ENCODE results near the gene DISC1.
"Not testable (repeated sequence)": the region's sequence is repeated elsewhere in the genome, so short reads cannot be mapped to it uniquely, and the experiment has no call there.

Gene DISC1

GRCh38 chr1:231872461-231872910 lies 245.9 kb downstream of the DISC1 start:
- no peak for DNase-seq

- DNase-seq = no peak
Observed at GRCh38 chr1:231878737-231879136, 252.1 kb downstream of the DISC1 start.

DNA sequence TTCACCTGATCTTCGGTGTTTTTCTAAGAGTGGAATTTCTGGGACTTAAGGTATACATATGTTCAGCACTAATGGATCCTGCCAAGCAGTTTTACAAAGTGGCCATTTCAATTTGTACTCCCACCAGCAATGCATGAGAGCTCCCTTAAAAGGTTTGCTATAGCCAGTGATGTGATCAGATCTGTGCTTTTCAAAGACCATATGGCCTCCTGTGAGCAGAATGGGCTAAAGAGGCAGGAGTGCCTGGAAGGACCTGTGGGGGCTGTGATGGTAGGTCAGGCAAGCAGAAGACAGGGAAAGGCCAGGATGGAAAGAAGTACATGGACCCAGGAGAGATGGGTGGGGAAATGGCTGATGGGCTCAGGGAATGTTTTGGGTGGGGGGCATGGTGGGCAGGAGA lies 252.7 kb downstream of the DISC1 start:
- no peak for DNase-seq

GRCh38 chr1:231882333-231882732 lies 255.7 kb downstream of the DISC1 start:
- no peak for DNase-seq

GRCh38 chr1:231882790-231883189 lies 256.2 kb downstream of the DISC1 start:
- DNase-seq = no peak

DNA sequence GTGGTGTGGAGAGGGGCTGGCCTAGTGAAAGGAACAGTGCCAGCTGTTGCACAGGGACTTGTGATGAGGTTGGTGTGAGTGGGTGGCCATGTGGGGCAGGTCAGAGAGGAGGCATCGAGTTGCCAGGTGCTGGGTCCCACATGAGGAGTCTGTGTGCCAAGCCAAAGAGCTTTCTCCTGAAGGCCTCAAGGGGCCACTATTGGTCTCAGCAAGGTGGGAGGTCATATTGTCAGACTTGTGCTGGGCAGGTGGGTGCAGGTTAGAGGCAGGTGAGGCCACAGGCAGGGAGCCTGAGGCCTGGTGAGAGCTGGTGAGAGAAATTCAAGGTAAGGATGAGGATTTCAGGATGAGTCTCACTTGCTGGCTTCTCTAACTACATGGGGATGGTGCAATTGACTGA lies 256.8 kb downstream of the DISC1 start:
- no peak for DNase-seq

- DNase-seq = no peak
Observed at GRCh38 chr1:231885209-231885854, 258.7 kb downstream of the DISC1 start.

DNA sequence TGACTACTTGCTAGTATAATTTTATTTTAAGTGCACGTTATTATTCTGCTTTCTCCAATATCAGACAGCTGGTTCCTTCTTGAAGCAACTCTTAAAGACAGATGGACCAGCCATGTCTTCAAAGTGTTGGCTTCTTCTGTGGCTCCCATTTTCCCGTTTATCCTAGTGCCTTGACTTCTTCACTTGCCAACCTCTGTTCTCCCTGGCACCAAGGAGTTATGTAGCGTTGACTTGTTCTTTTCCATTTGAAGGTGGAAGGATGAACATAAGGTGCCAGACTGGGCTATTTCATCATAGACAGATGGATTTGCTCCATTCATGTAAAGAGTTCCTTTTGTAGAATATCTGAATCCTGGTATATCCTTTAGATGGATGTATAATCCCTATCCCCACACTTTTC lies 260.6 kb downstream of the DISC1 start:
- DNase-seq = no peak

GRCh38 chr1:231887866-231888265 lies 261.3 kb downstream of the DISC1 start:
- no peak for DNase-seq

GRCh38 chr1:231890791-231891190 lies 264.2 kb downstream of the DISC1 start:
- DNase-seq = no peak

DNA sequence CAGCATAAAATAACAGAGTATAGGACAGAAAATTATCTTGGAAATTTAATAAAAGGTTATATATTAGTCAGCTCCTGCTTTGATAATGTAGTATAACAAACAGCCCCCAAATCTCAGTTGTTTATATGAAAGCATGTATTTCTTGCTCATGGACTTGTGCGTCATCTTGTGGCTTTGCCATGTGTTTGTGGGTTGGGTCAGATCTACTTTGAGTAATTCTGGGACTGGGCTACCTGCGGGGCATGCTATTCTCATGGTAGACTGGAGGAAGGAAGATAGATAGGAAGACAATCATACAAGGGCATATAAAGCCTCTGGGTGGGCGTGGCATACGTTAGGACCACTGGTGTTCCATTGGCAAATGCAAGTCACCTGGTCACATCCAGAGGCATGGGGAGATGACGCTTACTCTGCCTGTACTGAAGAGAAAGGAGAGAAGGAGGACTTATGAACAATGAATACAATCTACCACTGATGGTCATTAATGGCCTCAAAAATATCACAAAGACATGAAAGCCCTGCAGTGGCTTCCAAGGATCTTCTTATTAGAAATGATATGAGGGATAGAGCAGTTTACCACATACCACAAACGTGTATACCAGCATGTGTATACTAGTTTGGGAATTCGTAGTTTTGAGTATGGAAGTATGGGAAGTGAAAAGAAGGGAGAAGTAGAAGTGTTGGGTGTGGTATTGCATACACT lies 267.0 kb downstream of the DISC1 start:
- DNase-seq = no peak

DNA sequence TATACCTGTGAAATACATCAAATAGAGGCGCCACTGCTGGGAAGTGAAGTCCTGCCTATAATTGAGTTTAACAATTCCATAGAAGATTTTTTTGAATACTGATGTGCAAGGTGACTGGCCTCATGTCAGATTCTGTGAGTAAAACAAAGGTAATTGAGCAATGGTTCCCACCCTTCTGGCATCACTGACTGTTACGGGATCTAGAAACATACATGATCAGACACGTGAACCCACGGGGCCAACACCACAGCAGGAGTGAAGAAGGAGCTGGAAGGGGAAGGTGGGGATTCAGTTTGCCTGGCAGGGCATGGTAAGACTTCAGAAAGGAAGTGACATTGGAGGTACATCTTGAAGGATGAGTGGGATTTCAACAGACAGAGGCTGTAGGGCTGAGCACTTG lies 270.2 kb downstream of the DISC1 start:
- DNase-seq = no peak

DNA sequence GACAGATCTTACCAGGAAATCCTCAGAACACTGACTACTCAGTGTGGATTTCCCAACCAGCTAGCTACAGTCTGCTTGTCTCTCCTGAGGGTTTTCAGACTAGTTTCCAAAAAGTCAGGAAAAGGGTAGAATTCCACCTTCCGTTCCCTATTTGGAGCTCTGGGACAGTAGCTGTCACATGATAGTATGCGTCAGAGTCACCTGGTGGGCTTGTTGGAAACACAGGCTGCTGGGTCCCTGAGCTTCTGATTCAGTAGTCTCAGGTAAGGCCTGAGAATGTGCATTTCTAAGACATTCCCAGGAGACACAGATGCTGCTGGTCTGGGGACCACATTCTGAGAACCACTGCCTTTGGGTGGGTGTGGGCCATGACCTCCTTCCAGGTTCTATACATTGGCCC lies 272.5 kb downstream of the DISC1 start:
- DNase-seq = no peak

- DNase-seq = no peak
Observed at GRCh38 chr1:231899713-231900435, 273.3 kb downstream of the DISC1 start.

- DNase-seq = no peak
Observed at GRCh38 chr1:231903586-231904081, 277.0 kb downstream of the DISC1 start.

GRCh38 chr1:231907310-231907709 lies 280.7 kb downstream of the DISC1 start:
- DNase-seq = not testable (repeated sequence)

DNA sequence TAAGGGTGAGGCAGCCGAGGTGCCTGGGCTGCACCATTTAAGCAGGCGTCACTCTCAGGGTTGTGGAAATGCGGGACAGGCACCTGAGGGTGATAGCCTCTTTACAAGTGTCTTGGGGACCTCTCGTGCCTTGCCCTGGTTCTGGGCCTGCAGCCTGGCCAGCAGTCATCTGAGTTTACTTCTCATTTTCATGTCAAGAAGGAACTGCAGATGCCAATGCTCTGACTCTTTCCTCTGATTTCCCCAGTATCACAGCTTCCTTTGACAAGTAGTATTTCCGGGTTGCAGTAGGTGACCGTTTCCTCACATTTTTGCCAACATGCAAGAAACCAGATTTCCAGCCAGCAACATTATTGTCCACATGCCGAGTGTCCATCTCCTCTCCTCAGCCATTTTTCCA lies 286.9 kb downstream of the DISC1 start:
- peak in 1 of 58 donors; percentile 2 for DNase-seq

GRCh38 chr1:231918239-231919015 lies 291.8 kb downstream of the DISC1 start:
- no peak for DNase-seq

- no peak for DNase-seq
Observed at GRCh38 chr1:231919239-231919885, 292.8 kb downstream of the DISC1 start.

GRCh38 chr1:231919886-231920285 lies 293.3 kb downstream of the DISC1 start:
- no peak for DNase-seq
